DMS53 treated with DMSO at 0.1 percent for 48 hours (cell line): Measurements from ENCODE around the gene DLX4.

Experiments
- DNase-seq: peaks from one replicate; lab custom pipeline; 2025; ENCODE audit not compliant: unreplicated experiment; lab: John Stamatoyannopoulos, UW

Gene DLX4

GRCh38 chr17:49946964-49947584 lies 21.9 kb upstream of the DLX4 start:
- DNase-seq = no peak

GRCh38 chr17:49949634-49950033 lies 19.4 kb upstream of the DLX4 start:
- no peak for DNase-seq

GRCh38 chr17:49951362-49952082 lies 17.5 kb upstream of the DLX4 start:
- no peak for DNase-seq

- peak; percentile 76 for DNase-seq
Measured at GRCh38 chr17:49952209-49952911, 16.6 kb upstream of the DLX4 start.

GRCh38 chr17:49952912-49953497 lies 16.0 kb upstream of the DLX4 start:
- DNase-seq = no peak

GRCh38 chr17:49955157-49955556 lies 13.8 kb upstream of the DLX4 start:
- no peak for DNase-seq

- no peak for DNase-seq
Measured at GRCh38 chr17:49956780-49957179, 12.2 kb upstream of the DLX4 start.

- DNase-seq = no peak
Measured at GRCh38 chr17:49957350-49957749, 11.6 kb upstream of the DLX4 start.

- DNase-seq = no peak
Measured at GRCh38 chr17:49958723-49959122, 10.3 kb upstream of the DLX4 start.

GRCh38 chr17:49959183-49959935 lies 9.6 kb upstream of the DLX4 start:
- no peak for DNase-seq

GRCh38 chr17:49962599-49963308 lies 6.2 kb upstream of the DLX4 start:
- no peak for DNase-seq

- no peak for DNase-seq
Measured at GRCh38 chr17:49963309-49963625, 5.7 kb upstream of the DLX4 start.

- DNase-seq = no peak
Measured at GRCh38 chr17:49963626-49964302, 5.2 kb upstream of the DLX4 start.

GRCh38 chr17:49964303-49964768 lies 4.7 kb upstream of the DLX4 start:
- DNase-seq = no peak

GRCh38 chr17:49964769-49965523 lies 4.0 kb upstream of the DLX4 start:
- no peak for DNase-seq

- DNase-seq = no peak
Measured at GRCh38 chr17:49965524-49965909, 3.5 kb upstream of the DLX4 start.

- DNase-seq = no peak
Measured at GRCh38 chr17:49966767-49967166, 2.2 kb upstream of the DLX4 start.

- DNase-seq = no peak
Measured at GRCh38 chr17:49967205-49967604, 1.8 kb upstream of the DLX4 start.
